Brain microvascular endothelial cell (primary cell): ENCODE measurements around the gene CFAP410.

Source experiments
- DNase-seq: peaks from one replicate; pipeline ENCODE4 v3.0.0-alpha.2; 2020
- H3K27ac ChIP-seq: fragments of 250-450 bp; sonication (Bioruptor Pico); 2 replicates; pipeline ENCODE4 v1.5.1; 2020; ENCODE audit warnings: mild to moderate bottlenecking, moderate library complexity
- H3K27me3 ChIP-seq: fragments of 250-450 bp; sonication (Bioruptor Pico); replicated peaks from 2 replicates; pipeline ENCODE4 v1.5.1; 2020; ENCODE audit warnings: mild to moderate bottlenecking
- H3K36me3 ChIP-seq: fragments of 250-450 bp; sonication (Bioruptor Pico); replicated peaks from 2 replicates; pipeline ENCODE4 v1.5.1; 2020; ENCODE audit warnings: mild to moderate bottlenecking
- H3K4me3 ChIP-seq: 2 replicates; pipeline ENCODE4 v1.5.1; 2011; ENCODE audit warnings: low read depth, mild to moderate bottlenecking, control low read depth, low read length, moderate library complexity
- CTCF ChIP-seq: IDR thresholded peaks from 2 replicates; pipeline ENCODE4 v1.5.1; 2011; ENCODE audit warnings: low read depth, mild to moderate bottlenecking, moderate library complexity, low read length, control low read depth, inconsistent platforms; ENCODE audit errors: missing control alignments
- in situ Hi-C: cut with HindIII; loops from 2 replicates; pipeline ENCODE4 v1.10.0; 2017; ENCODE audit warnings: low sequenced_read_pairs, low pct_ligation_motif_present

The CFAP410 gene

GRCh38 chr21:44338971-44339910 lies at the start of gene CFAP410:
Gene CFAP410, minus strand, starts transcription at chr21:44339390. Its CDS starts 196 bp downstream, at chr21:44339194.
- TF ChIP-seq CTCF = no peak
- DNase-seq = peak; percentile 85
- Histone ChIP-seq H3K27ac (peak within 1 kb of the TSS; percentile 94), H3K4me3 (peak within 1 kb of the TSS; percentile 94), H3K36me3 (no peaks in the 10 kb centered on the region), H3K27me3 (no peaks in the 10 kb centered on the region)
- in situ Hi-C loops = no loop called here

GRCh38 chr21:44384968-44385367 lies 45.8 kb upstream of the CFAP410 start:
- in situ Hi-C loops = no loop called here
- no peaks in the 10 kb centered on the region for H3K36me3 ChIP-seq
- TF ChIP-seq CTCF = no peak

GRCh38 chr21:44383216-44383615 lies 44.0 kb upstream of the CFAP410 start:
- in situ Hi-C loops = no loop called here

More at GRCh38 chr21:44384968-44385367, 45.8 kb upstream of the CFAP410 start:
- no peak overlapping the region for H3K4me3 ChIP-seq
- H3K27ac ChIP-seq = no peak overlapping the region
- no peak for DNase-seq
- H3K27me3 ChIP-seq = peaks cover 1% of the 10 kb centered on the region

GRCh38 chr21:44382536-44382935 lies 43.3 kb upstream of the CFAP410 start:
- in situ Hi-C loops = no loop called here
- H3K36me3 ChIP-seq = no peaks in the 10 kb centered on the region
- no peak overlapping the region for H3K27ac ChIP-seq
- DNase-seq = no peak
- peaks cover 1% of the 10 kb centered on the region for H3K27me3 ChIP-seq
- TF ChIP-seq CTCF = no peak
- no peak overlapping the region for H3K4me3 ChIP-seq

More at GRCh38 chr21:44383216-44383615, 44.0 kb upstream of the CFAP410 start:
- no peak for DNase-seq
- Histone ChIP-seq H3K4me3 (no peak overlapping the region), H3K27ac (no peak overlapping the region), H3K27me3 (peaks cover 1% of the 10 kb centered on the region), H3K36me3 (no peaks in the 10 kb centered on the region)
- TF ChIP-seq CTCF = no peak

GRCh38 chr21:44381874-44382273 lies 42.7 kb upstream of the CFAP410 start:
- no peak for DNase-seq
- Histone ChIP-seq H3K4me3 (no peak overlapping the region), H3K36me3 (no peaks in the 10 kb centered on the region), H3K27me3 (peaks cover 1% of the 10 kb centered on the region), H3K27ac (no peak overlapping the region)
- in situ Hi-C loops = no loop called here
- TF ChIP-seq CTCF = no peak

GRCh38 chr21:44380876-44381275 lies 41.7 kb upstream of the CFAP410 start:
- in situ Hi-C loops = no loop called here
- Histone ChIP-seq H3K27ac (no peak overlapping the region), H3K4me3 (no peak overlapping the region), H3K27me3 (peaks cover 1% of the 10 kb centered on the region), H3K36me3 (no peaks in the 10 kb centered on the region)
- TF ChIP-seq CTCF = no peak
- no peak for DNase-seq
